Kidney (tissue), 14 donors: Measurements from ENCODE around the gene P2RX2. TPM values are rescaled to one million over a fixed set of nuclear protein-coding genes. Genes with fewer than 3 reads are reported as not detected.

Experiments used
- DNase-seq, 5 donors: peaks; one replicate each; pipeline ENCODE4 v3.0.0-alpha.2; 2013 to 2020
- FAIRE-seq: peaks from 2 replicates; lab custom pipeline; 2012; peaks lifted over from hg19 to GRCh38; lab: Jason Lieb, UNC
- H3K27ac ChIP-seq, 2 donors: one replicate each; pipeline ENCODE4 v1.7.0; 2013; ENCODE audit warnings: low read depth in 2 of 2, low read length in 2 of 2, inconsistent platforms in 1 of 2
- H3K27me3 ChIP-seq: one replicate; pipeline ENCODE4 v1.7.1; 2013; ENCODE audit warnings: low read length, inconsistent platforms; ENCODE audit not compliant: control insufficient read depth, insufficient read depth
- H3K36me3 ChIP-seq, 3 donors: one replicate each; pipeline versions ENCODE4 v1.7.0 to v1.7.1; 2013; ENCODE audit warnings: low read length in 3 of 3, control low read depth in 1 of 3, inconsistent platforms in 1 of 3; ENCODE audit not compliant: insufficient read depth in 3 of 3, control insufficient read depth in 2 of 3
- H3K4me1 ChIP-seq, 3 donors: one replicate each; pipeline versions ENCODE4 v1.7.0 to v1.7.1; 2013; ENCODE audit warnings: low read length in 3 of 3, inconsistent platforms in 1 of 3, low read depth in 1 of 3; ENCODE audit not compliant: control insufficient read depth in 2 of 3, insufficient read depth in 2 of 3
- H3K4me3 ChIP-seq, 3 donors: one replicate each; pipeline versions ENCODE4 v1.7.0 to v1.8.1; 2013; ENCODE audit warnings: low read length in 3 of 3, control low read depth in 1 of 3, inconsistent platforms in 1 of 3
- H3K9ac ChIP-seq, 3 donors: one replicate each; pipeline versions ENCODE4 v1.7.0 to v1.7.1; 2013; ENCODE audit warnings: low read length in 3 of 3, control low read depth in 1 of 3, inconsistent platforms in 1 of 3
- H3K9me3 ChIP-seq, 3 donors: one replicate each; pipeline versions ENCODE4 v1.7.0 to v1.7.1; 2013; ENCODE audit warnings: low read length in 3 of 3, control low read depth in 1 of 3, inconsistent platforms in 1 of 3; ENCODE audit not compliant: control insufficient read depth in 2 of 3, insufficient read depth in 1 of 3
- CTCF ChIP-seq: IDR thresholded peaks from 3 replicates; pipeline ENCODE4 v1.5.1; 2012; ENCODE audit warnings: mild to moderate bottlenecking, moderate library complexity, borderline replicate concordance; ENCODE audit not compliant: insufficient read depth; ENCODE audit errors: extremely low read depth
- intact Hi-C: fragments of 100-400 bp; cut with DNase I; formaldehyde crosslinking; loops from one replicate; pipeline ENCODE4 v1.11.1; 2022
- polyA plus RNA-seq: library from polyadenylated mRNA; stranded (reverse); fragments of 350-450 nt; fragmentation: Illumina TruSeq; extraction: RNeasy Lipid Tissue Mini Kit (QIAGEN cat#74804); gene quantifications from one replicate; pipeline ENCODE4 v1.2.3, GENCODE V29; 2014; ENCODE audit warnings: low read depth, low replicate concordance; ENCODE audit not compliant: insufficient read depth
- total RNA-seq: library from RNA; stranded (reverse); fragmentation: NEBNext Ultra II Directional; extraction: Animal tissue kit (Norgen Biotek cat#: 25700); gene quantifications from one replicate; pipeline ENCODE4 v1.2.1, GENCODE V29; 2021
- donor health status: control.
- donor health status: control.
- donor health status: control.
- donor health status: control.
- donor health status: control.
- donor health status: DM: yes; HTN: yes; CAD: no.
- donor health status: Normal renal cell carcinoma (clear cell type).

P2RX2 gene
- total and polyA plus RNA-seq, 2 donors from 2014 or later, result 0.19 to 0.37 TPM

- peaks cover 9% of the 10 kb centered on the region for H3K27me3 ChIP-seq
- no peak for TF ChIP-seq CTCF
- no peak overlapping the region for H3K9ac ChIP-seq
- DNase-seq, result peak in 2 of 5 donors; percentile 48 to 61
- peaks cover 0 to 4% (median 3%) of the 10 kb centered on the region in 3 donors for H3K4me1 ChIP-seq
- intact Hi-C loops, result no loop called here
- FAIRE-seq, result no peak
- peaks cover 0 to 1% (median 0%) of the 10 kb centered on the region in 3 donors for H3K9me3 ChIP-seq
- H3K27ac ChIP-seq, result no peak overlapping the region
- no peaks in the 10 kb centered on the region for H3K36me3 ChIP-seq
- no peak overlapping the region for H3K4me3 ChIP-seq
Observed at GRCh38 chr12:132621657-132622435, 3.3 kb downstream of the P2RX2 start.

- no peak for TF ChIP-seq CTCF
- Histone ChIP-seq H3K4me1 (peaks cover 0 to 4% (median 3%) of the 10 kb centered on the region in 3 donors), H3K9me3 (no peaks in the 10 kb centered on the region), H3K27me3 (peaks cover 3% of the 10 kb centered on the region), H3K4me3 (no peak overlapping the region), H3K27ac (no peak overlapping the region), H3K36me3 (no peaks in the 10 kb centered on the region), H3K9ac (no peak overlapping the region)
- intact Hi-C loops, result no loop called here
- peak; percentile 83 to 96 (median 86) for DNase-seq
- no peak for FAIRE-seq
Observed at GRCh38 chr12:132622437-132623071, 4.0 kb downstream of the P2RX2 start.

- H3K4me1 ChIP-seq, result peaks cover 0 to 4% (median 3%) of the 10 kb centered on the region in 3 donors
- no peak overlapping the region for H3K27ac ChIP-seq
- intact Hi-C loops, result no loop called here
- no peak overlapping the region for H3K9ac ChIP-seq
- H3K36me3 ChIP-seq, result no peaks in the 10 kb centered on the region
- FAIRE-seq, result no peak
- H3K27me3 ChIP-seq, result no peaks in the 10 kb centered on the region
- H3K4me3 ChIP-seq, result no peak overlapping the region
- H3K9me3 ChIP-seq, result no peaks in the 10 kb centered on the region
- no peak for TF ChIP-seq CTCF
- DNase-seq, result peak; percentile 66 to 76 (median 68)
Observed at GRCh38 chr12:132623072-132623869, 4.7 kb downstream of the P2RX2 start.
